Endothelial cell of umbilical vein (primary cell): Measurements from ENCODE around the gene NAGS. TPM values are rescaled to one million over a fixed set of nuclear protein-coding genes. Genes with fewer than 3 reads are reported as not detected.

Experiments used
- BruUV-seq: library from RNA; stranded (reverse); fragments of 400-500 nt; replicated peaks from 2 replicates; lab custom pipeline; 2021; lab: Mats Ljungman, UMichigan
- CTCF ChIA-PET: fragments of 300-600, 350-600 bp; sonication (Branson Sonifier 250); formaldehyde crosslinking; loops from one replicate; lab custom pipeline; 2021; ENCODE audit warnings: antibody characterized with exemption, inconsistent platforms; lab: Charles Lee
- POLR2A ChIA-PET: fragments of 300-600, 350-600 bp; sonication (Branson Sonifier 250); formaldehyde crosslinking; loops from one replicate; lab custom pipeline; 2021; ENCODE audit warnings: antibody characterized with exemption, inconsistent platforms; lab: Charles Lee
- DNase-seq: peaks from one replicate; pipeline ENCODE4 v3.0.0-alpha.2; 2011; ENCODE audit warnings: low read depth, low spot score
- FAIRE-seq: peaks from 2 replicates; lab custom pipeline; 2011; peaks lifted over from hg19 to GRCh38; lab: Jason Lieb, UNC
- H2AFZ ChIP-seq: 2 replicates; pipeline ENCODE4 v1.6.0; 2012; ENCODE audit warnings: low read depth, low read length, control low read depth, inconsistent platforms
- H3K27ac ChIP-seq: 2 replicates; pipeline ENCODE4 v1.5.1; 2011; ENCODE audit warnings: low read depth, mild to moderate bottlenecking, control low read depth, low read length, moderate library complexity; ENCODE audit not compliant: insufficient read depth
- H3K27me3 ChIP-seq, 2 experiments: 2 replicates each; pipeline versions ENCODE4 v1.6.0 to v1.6.1; 2011; ENCODE audit warnings: low read length in 2 of 2, mixed read lengths in 1 of 2; ENCODE audit not compliant: control insufficient read depth in 2 of 2, insufficient read depth in 2 of 2
- H3K36me3 ChIP-seq, 2 experiments: 2 replicates in 1 of 2; 3 replicates in 1 of 2; pipeline ENCODE4 v1.5.1; 2011; ENCODE audit warnings: low read length in 2 of 2, mild to moderate bottlenecking in 1 of 2, moderate library complexity in 1 of 2; ENCODE audit not compliant: control insufficient read depth in 2 of 2, insufficient read depth in 2 of 2; ENCODE audit errors: extremely low read depth in 1 of 2
- H3K4me1 ChIP-seq: 3 replicates; pipeline ENCODE4 v1.5.1; 2011; ENCODE audit warnings: mild to moderate bottlenecking, low read length; ENCODE audit not compliant: control insufficient read depth, insufficient read depth; ENCODE audit errors: extremely low read depth
- H3K4me2 ChIP-seq: 2 replicates; pipeline ENCODE4 v1.6.1; 2011; ENCODE audit warnings: low read length, control low read depth, mixed read lengths; ENCODE audit not compliant: insufficient read depth
- H3K4me3 ChIP-seq, 3 experiments: fragments of 200-600 bp in 1 of 3; sonication (generic), shearing (Covaris generic) in 1 of 3; replicated peaks in 1 of 3; 2 replicates each; pipeline ENCODE4 v1.5.1; 2011 to 2016; ENCODE audit warnings: control low read depth in 3 of 3, low read length in 3 of 3, mild to moderate bottlenecking in 2 of 3, inconsistent platforms in 1 of 3, low read depth in 1 of 3, moderate library complexity in 1 of 3; ENCODE audit not compliant: insufficient read depth in 1 of 3
- H3K79me2 ChIP-seq: 2 replicates; pipeline ENCODE4 v1.6.0; 2012; ENCODE audit warnings: low read length, inconsistent platforms; ENCODE audit not compliant: control insufficient read depth, insufficient read depth
- H3K9ac ChIP-seq: replicated peaks from 2 replicates; pipeline ENCODE3; 2011; ENCODE audit warnings: low read length, control low read depth; ENCODE audit not compliant: insufficient read depth; ENCODE audit errors: extremely low read depth
- H3K9me1 ChIP-seq: replicated peaks from 3 replicates; pipeline ENCODE4 v1.6.0; 2011; ENCODE audit warnings: mild to moderate bottlenecking, low read length; ENCODE audit not compliant: control insufficient read depth, insufficient read depth; ENCODE audit errors: extremely low read depth
- H3K9me3 ChIP-seq: replicated peaks from 2 replicates; pipeline ENCODE4 v1.5.1; 2012; ENCODE audit warnings: low read length, inconsistent platforms; ENCODE audit not compliant: control insufficient read depth, insufficient read depth
- H4K20me1 ChIP-seq: replicated peaks from 2 replicates; pipeline ENCODE3; 2011; ENCODE audit warnings: mild to moderate bottlenecking, low read length; ENCODE audit not compliant: control insufficient read depth, insufficient read depth; ENCODE audit errors: extremely low read depth
- CTCF ChIP-seq, 2 donors: IDR thresholded peaks; 1 replicate in 1 of 2; 2 replicates in 1 of 2; pipeline ENCODE4 v1.5.1; 2011; ENCODE audit warnings: low read length in 2 of 2, mild to moderate bottlenecking in 2 of 2, moderate library complexity in 2 of 2, control low read depth in 1 of 2, inconsistent platforms in 1 of 2, low read depth in 1 of 2; ENCODE audit not compliant: insufficient read depth in 1 of 2; ENCODE audit errors: extremely low read depth in 1 of 2
- EZH2 ChIP-seq: IDR thresholded peaks from 2 replicates; pipeline ENCODE4 v1.6.1; 2012; ENCODE audit warnings: borderline replicate concordance, low read depth, mild to moderate bottlenecking, moderate library complexity, low read length, inconsistent platforms; ENCODE audit not compliant: severe bottlenecking
- FOS ChIP-seq: IDR thresholded peaks from 2 replicates; pipeline ENCODE4 v1.6.1; 2011; ENCODE audit warnings: mild to moderate bottlenecking, low read length, moderate library complexity, borderline replicate concordance; ENCODE audit not compliant: insufficient read depth
- GATA2 ChIP-seq: IDR thresholded peaks from 2 replicates; pipeline ENCODE4 v1.7.0; 2011; ENCODE audit warnings: low read depth, mild to moderate bottlenecking, moderate library complexity, mixed read lengths, low read length; ENCODE audit not compliant: insufficient read length, insufficient read depth
- JUN ChIP-seq: IDR thresholded peaks from 2 replicates; pipeline ENCODE4 v1.6.1; 2011; ENCODE audit warnings: borderline replicate concordance, low read depth; ENCODE audit not compliant: insufficient read length, insufficient read depth
- MAX ChIP-seq: IDR thresholded peaks from 2 replicates; pipeline ENCODE4 v1.6.1; 2011; ENCODE audit not compliant: insufficient read depth, insufficient read length
- MYC ChIP-seq: IDR thresholded peaks from one replicate; pipeline ENCODE4 v1.6.1; 2011; ENCODE audit warnings: mild to moderate bottlenecking, low read depth, low read length
- POLR2A ChIP-seq: IDR thresholded peaks from 2 replicates; pipeline ENCODE4 v1.6.1; 2012; ENCODE audit warnings: low read depth, mild to moderate bottlenecking, control low read depth, low read length
- POLR2AphosphoS5 ChIP-seq: IDR thresholded peaks from 2 replicates; pipeline ENCODE4 v1.6.1; 2012; ENCODE audit warnings: low read depth, mild to moderate bottlenecking, control low read depth, low read length, moderate library complexity; ENCODE audit not compliant: insufficient read depth
- dilution Hi-C: fragments of 300-500 bp; cut with MboI; formaldehyde crosslinking; loops from one replicate; pipeline ENCODE4 v1.15.0; 2019; ENCODE audit warnings: low sequenced_read_pairs; ENCODE audit not compliant: extremely low pct_ligation_motif_present
- intact Hi-C: fragments of 100-400 bp; cut with micrococcal nuclease; formaldehyde crosslinking; loops from one replicate; pipeline ENCODE4 v1.10.0; 2022
- polyA plus RNA-seq, 4 experiments: library from polyadenylated mRNA; depleted of rRNA in 3 of 4; stranded (reverse) in 3 of 4; unstranded in 1 of 4; fragments of >200 nt; gene quantifications; 2 replicates each; pipeline versions ENCODE4 v1.2.1 to v1.2.3, GENCODE V29; 2011 to 2012; ENCODE audit warnings: missing spikeins in 1 of 4
- total RNA-seq: library from RNA; stranded (reverse); gene quantifications from 2 replicates; pipeline ENCODE4 v1.2.3, GENCODE V29; 2021

Gene NAGS
- total and polyA plus RNA-seq, 2 donors (not counting 3 experiments of a cell fraction or from before 2014, with no cell fraction given) = 3.3 to 6.1 TPM

GRCh38 chr17:44006272-44006597, 1.8 kb downstream of the NAGS start:
- Histone ChIP-seq H3K4me3 (peak overlapping the region in 2 of 3 experiments; percentile 37 to 56), H3K36me3 (no peaks in the 10 kb centered on the region), H3K79me2 (peaks cover 9% of the 10 kb centered on the region), H3K9me3 (no peaks in the 10 kb centered on the region), H3K9me1 (no peaks in the 10 kb centered on the region), H4K20me1 (no peaks in the 10 kb centered on the region), H3K27ac (no peak overlapping the region), H3K27me3 (no peaks in the 10 kb centered on the region), H3K4me2 (peak overlapping the region; percentile 50), H3K4me1 (peaks cover 38% of the 10 kb centered on the region), H3K9ac (no peak overlapping the region), H2AFZ (peak overlapping the region; percentile 9)
- CTCF ChIA-PET = interaction anchor here (1.0 to 6.0 kb wide), 9 partner anchors 11 to 163 kb away, joined by 3 to 27 read pairs (median 3); no protein-coding TSS in a partner anchor
- no TSS peak for BruUV-seq
- intact Hi-C loops (loop anchor here (1.0 to 10.0 kb wide), 4 partner anchors 8 to 109 kb away; partner anchors contain the start of genes G6PC3 and TMEM101), dilution Hi-C loops (no loop called here)
- TF ChIP-seq POLR2AphosphoS5 (no peak), POLR2A (no peak), EZH2 (no peak), JUN (no peak), MAX (no peak), CTCF (IDR thresholded peaks at IDR 0.05; ENCODE audit: extremely low read depth in 1 of 2, insufficient read depth in 1 of 2, low read depth in 1 of 2, low read length in 2 of 2) (no peak), GATA2 (no peak), MYC (no peak), FOS (no peak)
- DNase-seq = no peak
- POLR2A ChIA-PET = interaction anchor here (0.6 to 1.0 kb wide), 3 partner anchors 60 to 273 kb away, joined by 3 to 16 read pairs (median 4); partner anchors contain the start of gene LSM12
- FAIRE-seq = no peak
